Suprapubic skin (tissue), 4 donors: ENCODE measurements around the gene MORN2. TPM values are rescaled to one million over a fixed set of nuclear protein-coding genes. Genes with fewer than 3 reads are reported as not detected.

Experiments used
- DNase-seq, 2 donors: peaks; one replicate each; pipeline ENCODE4 v3.0.0-alpha.2; 2019; ENCODE audit warnings: low spot score in 2 of 2
- H3K27ac ChIP-seq: fragments of 200-600 bp; sonication (generic); one replicate; pipeline ENCODE4 v1.5.1; 2019
- H3K27me3 ChIP-seq: fragments of 200-600 bp; sonication (generic); one replicate; pipeline ENCODE4 v1.5.1; 2019
- H3K36me3 ChIP-seq: fragments of 200-600 bp; sonication (generic); one replicate; pipeline ENCODE4 v1.5.1; 2019
- H3K4me1 ChIP-seq: fragments of 200-600 bp; sonication (generic); one replicate; pipeline ENCODE4 v1.5.1; 2019
- H3K4me3 ChIP-seq: fragments of 200-600 bp; sonication (generic); one replicate; pipeline ENCODE4 v1.5.1; 2019; ENCODE audit warnings: mild to moderate bottlenecking
- H3K9me3 ChIP-seq: fragments of 200-600 bp; sonication (generic); one replicate; pipeline ENCODE4 v1.5.1; 2019
- CTCF ChIP-seq, 2 donors: fragments of 200-600 bp in 1 of 2; fragments of 450-650 bp in 1 of 2; sonication (generic) in 1 of 2; IDR thresholded peaks; one replicate each; pipeline ENCODE4 v1.5.1; 2016 to 2019; ENCODE audit warnings: antibody characterized with exemption in 2 of 2, mild to moderate bottlenecking in 1 of 2, moderate library complexity in 1 of 2
- EP300 ChIP-seq: sonication (generic); formaldehyde crosslinking; IDR thresholded peaks from one replicate; pipeline ENCODE4 v1.6.1; 2017; ENCODE audit warnings: antibody characterized with exemption
- POLR2A ChIP-seq, 2 donors: fragments of 450-650 bp; IDR thresholded peaks; one replicate each; pipeline ENCODE4 v1.6.1; 2017; ENCODE audit warnings: antibody characterized with exemption in 2 of 2, mild to moderate bottlenecking in 2 of 2, moderate library complexity in 2 of 2
- POLR2AphosphoS5 ChIP-seq, 3 donors: sonication (generic); formaldehyde crosslinking; IDR thresholded peaks; one replicate each; pipeline ENCODE4 v1.6.1; 2017; ENCODE audit warnings: antibody characterized with exemption in 3 of 3
- WGBS: methylation state at CpG from one replicate; pipeline ENCODE4 v1.1.5; 2018; 5-methylcytosine and 5-hydroxymethylcytosine counted together
- total RNA-seq, 4 donors: library from RNA; depleted of rRNA; stranded (reverse); fragments of >200 nt; gene quantifications; one replicate each; pipeline ENCODE4 v1.1.0, GENCODE V29; 2016

MORN2 gene
- total RNA-seq, 4 donors from 2014 or later: 6.3 to 9.0 (median 7.5) TPM

- H3K4me3 ChIP-seq: no peak overlapping the region
- no peaks in the 10 kb centered on the region for H3K27me3 ChIP-seq
- no peak for DNase-seq
- H3K36me3 ChIP-seq: no peaks in the 10 kb centered on the region
- H3K27ac ChIP-seq: no peak overlapping the region
- no peaks in the 10 kb centered on the region for H3K9me3 ChIP-seq
- WGBS: 94% methylated on average over 4 of the region's 4 CpGs
- H3K4me1 ChIP-seq: no peaks in the 10 kb centered on the region
- TF ChIP-seq EP300: no peak
Observed at GRCh38 chr2:38922389-38922788, 46.6 kb downstream of the MORN2 start.

GRCh38 chr2:38922902-38923301, 47.1 kb downstream of the MORN2 start:
- no peak for DNase-seq
- Histone ChIP-seq H3K4me3 (no peak overlapping the region), H3K27me3 (no peaks in the 10 kb centered on the region), H3K36me3 (no peaks in the 10 kb centered on the region), H3K9me3 (no peaks in the 10 kb centered on the region), H3K27ac (no peak overlapping the region), H3K4me1 (no peaks in the 10 kb centered on the region)
- 98% methylated on average over 2 of the region's 2 CpGs for WGBS
- TF ChIP-seq POLR2AphosphoS5 (IDR thresholded peaks at IDR 0.05): no peak
- TF ChIP-seq EP300: no peak
- TF ChIP-seq CTCF (IDR thresholded peaks at IDR 0.05): no peak
- TF ChIP-seq POLR2A (IDR thresholded peaks at IDR 0.05): no peak

DNA sequence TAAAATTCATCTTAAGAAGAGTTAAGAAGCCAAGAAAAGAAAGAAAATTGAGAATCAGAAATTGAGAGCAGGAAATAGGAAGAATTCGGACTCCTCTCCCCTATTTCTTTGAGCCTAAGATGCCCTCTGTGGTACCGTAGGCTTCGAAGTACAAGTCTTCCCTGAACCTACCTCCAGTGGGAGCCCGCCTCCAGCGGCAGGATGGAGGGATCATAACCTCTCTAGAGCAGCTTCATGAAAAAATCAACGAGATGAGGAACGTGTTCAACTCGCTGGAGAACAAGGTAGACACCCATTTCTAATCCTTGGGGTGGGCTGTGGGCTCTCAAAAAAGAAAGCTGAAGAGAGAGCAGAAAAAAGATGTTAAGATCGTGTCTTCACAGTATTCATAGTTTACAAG, 50.2 kb downstream of the MORN2 start:
- 79% methylated on average over 9 of the region's 9 CpGs for WGBS
- no peaks in the 10 kb centered on the region for H3K27me3 ChIP-seq
- no peaks in the 10 kb centered on the region for H3K4me1 ChIP-seq
- no peaks in the 10 kb centered on the region for H3K36me3 ChIP-seq
- H3K27ac ChIP-seq: no peak overlapping the region
- DNase-seq: no peak
- H3K4me3 ChIP-seq: no peak overlapping the region
- no peaks in the 10 kb centered on the region for H3K9me3 ChIP-seq
- TF ChIP-seq POLR2A (IDR thresholded peaks at IDR 0.05) (no peak), POLR2AphosphoS5 (IDR thresholded peaks at IDR 0.05) (no peak), CTCF (IDR thresholded peaks at IDR 0.05) (no peak), EP300 (no peak)

GRCh38 chr2:38930600-38930999, 54.8 kb downstream of the MORN2 start:
- no peak for DNase-seq
- Histone ChIP-seq H3K27me3 (no peaks in the 10 kb centered on the region), H3K4me1 (no peaks in the 10 kb centered on the region), H3K9me3 (no peaks in the 10 kb centered on the region), H3K36me3 (no peaks in the 10 kb centered on the region), H3K4me3 (no peak overlapping the region), H3K27ac (no peak overlapping the region)
- TF ChIP-seq POLR2A (IDR thresholded peaks at IDR 0.05) (no peak), CTCF (IDR thresholded peaks at IDR 0.05) (no peak), POLR2AphosphoS5 (IDR thresholded peaks at IDR 0.05) (no peak), EP300 (no peak)
- WGBS: 69% methylated on average over 2 of the region's 2 CpGs

Other genes with a start within 250 kb of the MORN2 start
- 10 to 100 TPM in 1 of 4 donors, 1 to 10 TPM in 3; 3.7 to 16.4 (median 7.1) TPM for gene GALM, start 209.9 kb upstream of the MORN2 start, total RNA-seq
- 100 to 1,000 TPM in 1 of 4 donors, 10 to 100 TPM in 3; 90.4 to 144 (median 94.2) TPM for gene SRSF7, start 124.6 kb upstream of the MORN2 start, total RNA-seq
- gene GEMIN6, start 97.8 kb upstream of the MORN2 start, total RNA-seq: 1 to 10 TPM; 3.9 to 7.7 (median 4.7) TPM
- 10 to 100 TPM; 12.0 to 23.3 (median 16.4) TPM for gene DHX57, start within 50 bp of the MORN2 start, total RNA-seq
- under 1 TPM; 0.34 to 0.80 (median 0.42) TPM for gene ARHGEF33, start 13.9 kb downstream of the MORN2 start, total RNA-seq
- 10 to 100 TPM; 18.3 to 38.3 (median 27.7) TPM for gene SOS1, start 245.1 kb downstream of the MORN2 start, total RNA-seq